GM12874 (cell line): Measurements from ENCODE around the gene PLD6.

ENCODE experiments used
- TF ChIP-seq, protein P1 (sequence below): IDR thresholded peaks from 2 replicates; pipeline ENCODE4 v1.5.1; 2011; ENCODE audit warnings: low read depth, mild to moderate bottlenecking, control low read depth, low read length, moderate library complexity; ENCODE audit not compliant: insufficient read depth

The PLD6 gene

DNA sequence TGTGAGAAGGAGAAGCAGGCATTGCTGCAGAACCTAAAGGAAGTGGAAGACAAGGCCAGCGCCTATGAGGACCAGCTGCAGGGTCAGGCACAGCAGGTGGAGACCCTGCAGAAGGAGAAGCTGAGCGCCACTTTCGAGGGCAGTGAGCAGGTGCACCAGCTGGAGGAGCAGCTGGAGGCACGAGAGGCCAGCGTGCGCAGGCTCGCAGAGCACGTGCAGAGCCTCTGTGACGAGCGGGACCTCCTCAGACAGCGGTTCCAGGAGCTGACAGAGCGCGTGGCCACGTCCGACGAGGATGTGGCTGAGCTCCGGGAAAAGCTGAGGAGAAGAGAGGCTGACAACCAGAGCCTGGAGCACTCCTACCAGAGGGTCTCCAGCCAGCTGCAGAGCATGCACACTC, 41.5 kb downstream of the PLD6 start:
- TF ChIP-seq, protein P1, sequence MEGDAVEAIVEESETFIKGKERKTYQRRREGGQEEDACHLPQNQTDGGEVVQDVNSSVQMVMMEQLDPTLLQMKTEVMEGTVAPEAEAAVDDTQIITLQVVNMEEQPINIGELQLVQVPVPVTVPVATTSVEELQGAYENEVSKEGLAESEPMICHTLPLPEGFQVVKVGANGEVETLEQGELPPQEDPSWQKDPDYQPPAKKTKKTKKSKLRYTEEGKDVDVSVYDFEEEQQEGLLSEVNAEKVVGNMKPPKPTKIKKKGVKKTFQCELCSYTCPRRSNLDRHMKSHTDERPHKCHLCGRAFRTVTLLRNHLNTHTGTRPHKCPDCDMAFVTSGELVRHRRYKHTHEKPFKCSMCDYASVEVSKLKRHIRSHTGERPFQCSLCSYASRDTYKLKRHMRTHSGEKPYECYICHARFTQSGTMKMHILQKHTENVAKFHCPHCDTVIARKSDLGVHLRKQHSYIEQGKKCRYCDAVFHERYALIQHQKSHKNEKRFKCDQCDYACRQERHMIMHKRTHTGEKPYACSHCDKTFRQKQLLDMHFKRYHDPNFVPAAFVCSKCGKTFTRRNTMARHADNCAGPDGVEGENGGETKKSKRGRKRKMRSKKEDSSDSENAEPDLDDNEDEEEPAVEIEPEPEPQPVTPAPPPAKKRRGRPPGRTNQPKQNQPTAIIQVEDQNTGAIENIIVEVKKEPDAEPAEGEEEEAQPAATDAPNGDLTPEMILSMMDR, result no peak

DNA sequence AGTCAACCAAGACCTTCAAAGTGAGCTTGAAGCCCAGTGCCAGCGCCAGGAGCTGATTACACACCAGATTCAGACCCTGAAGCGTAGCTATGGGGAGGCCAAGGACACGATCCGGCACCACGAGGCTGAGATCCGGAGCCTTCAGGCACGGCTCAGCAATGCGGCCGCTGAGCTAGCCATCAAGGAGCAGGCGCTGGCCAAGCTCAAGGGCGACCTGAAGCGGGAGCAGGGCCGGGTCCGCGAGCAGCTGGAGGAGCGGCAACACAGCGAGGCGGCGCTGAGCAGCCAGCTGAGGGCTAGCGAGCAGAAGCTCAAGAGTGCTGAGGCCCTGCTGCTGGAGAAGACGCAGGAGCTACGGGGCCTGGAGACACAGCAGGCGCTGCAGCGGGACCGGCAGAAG, 42.0 kb downstream of the PLD6 start:
- TF ChIP-seq, protein P1, result no peak

DNA sequence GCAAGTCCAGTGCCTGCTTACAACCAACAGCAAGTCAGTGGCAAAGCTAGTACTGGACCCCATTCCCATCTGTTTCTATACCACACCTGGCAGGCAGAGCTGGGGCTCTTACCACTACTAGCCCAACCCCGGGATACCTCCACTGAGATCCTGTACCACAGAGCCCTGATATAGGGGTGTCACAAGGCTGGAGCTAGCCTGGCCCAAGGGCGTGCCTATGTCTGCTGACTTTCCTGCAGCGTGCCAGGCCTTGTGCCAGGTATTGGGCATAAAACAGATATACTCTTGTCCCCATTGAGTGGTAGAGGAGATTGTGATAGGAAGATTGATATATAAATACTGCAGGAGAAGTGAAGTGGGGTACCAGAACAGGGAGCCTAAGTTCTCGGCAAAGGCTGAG, 44.4 kb downstream of the PLD6 start:
- TF ChIP-seq, protein P1, result no peak

DNA sequence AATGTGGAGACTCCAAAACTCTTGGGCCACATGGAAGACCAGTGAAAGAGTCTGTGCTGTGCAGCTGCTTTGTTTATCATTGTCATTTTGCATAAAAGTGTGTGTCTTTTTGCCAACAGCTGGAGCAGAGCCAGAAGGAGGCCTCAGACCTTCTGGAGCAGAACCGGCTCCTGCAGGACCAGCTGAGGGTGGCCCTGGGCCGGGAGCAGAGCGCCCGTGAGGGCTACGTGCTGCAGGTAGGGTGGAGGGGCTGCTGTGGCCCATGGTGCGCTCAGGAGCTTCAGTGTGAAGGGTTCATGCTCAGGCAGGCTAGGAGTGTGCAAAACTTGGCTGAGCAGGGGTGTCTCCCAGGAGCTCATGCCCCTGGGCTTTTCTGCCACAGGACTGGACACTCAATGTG, 45.0 kb downstream of the PLD6 start:
- TF ChIP-seq, protein P1, result no peak

DNA sequence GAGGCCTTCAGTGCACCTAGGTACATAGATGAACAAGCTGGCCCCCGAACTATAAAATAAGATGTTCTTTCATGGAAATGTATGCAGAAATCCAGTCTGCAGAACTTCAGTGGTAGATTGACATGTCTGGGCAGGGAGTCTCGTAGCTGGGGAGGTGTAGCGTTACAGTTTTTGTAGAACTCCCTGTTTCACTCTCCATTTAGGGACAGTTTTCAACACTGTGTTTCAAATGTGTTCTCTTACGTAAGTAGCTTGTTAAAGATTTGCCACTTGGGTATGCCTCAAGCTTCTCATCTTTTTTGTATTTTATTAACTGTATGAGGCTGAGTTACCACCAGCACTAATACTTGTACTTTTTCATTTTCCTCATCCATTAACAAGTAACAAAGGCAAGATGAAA, 46.6 kb downstream of the PLD6 start:
- TF ChIP-seq, protein P1, result no peak

DNA sequence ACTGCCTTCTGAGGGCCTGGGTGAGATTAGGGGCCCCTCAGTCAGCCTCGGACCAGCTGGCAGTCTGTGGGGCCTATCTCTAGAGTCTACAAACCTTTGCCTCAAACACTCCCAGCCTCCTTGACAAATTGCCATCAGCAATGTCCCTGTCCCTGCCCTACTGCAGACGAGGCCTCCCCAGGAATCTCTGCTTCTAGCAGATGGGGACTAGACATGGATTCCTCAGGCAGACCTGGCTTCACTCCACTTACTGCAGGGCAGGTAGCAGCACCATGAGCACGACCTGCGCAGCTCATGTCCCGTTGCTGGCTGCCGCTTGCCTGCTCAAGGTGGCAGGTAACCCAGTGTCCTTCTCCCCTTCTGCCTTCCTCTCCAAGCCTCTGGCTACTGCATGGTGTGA, 49.1 kb downstream of the PLD6 start:
- TF ChIP-seq, protein P1, result no peak

DNA sequence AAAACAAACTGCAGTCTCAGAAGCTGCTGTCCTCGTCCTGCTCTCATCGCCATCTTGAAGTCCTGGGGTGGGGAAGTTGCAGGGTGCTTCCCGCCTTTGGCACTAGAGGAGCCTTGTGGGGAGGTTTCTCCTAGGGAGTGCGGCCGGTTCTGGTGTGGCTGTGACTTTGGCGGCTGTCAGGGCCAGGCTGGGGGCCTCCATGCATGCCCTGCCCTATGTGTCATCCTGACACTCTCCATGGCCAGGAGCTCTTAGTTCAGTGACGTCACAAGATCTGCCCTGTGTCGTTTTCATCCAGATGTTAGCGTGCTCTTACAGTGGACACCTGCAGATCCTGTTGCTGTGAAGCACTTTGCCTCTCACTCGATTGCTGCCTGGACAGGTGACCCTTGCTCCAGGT, 49.6 kb downstream of the PLD6 start:
- TF ChIP-seq, protein P1, result no peak

DNA sequence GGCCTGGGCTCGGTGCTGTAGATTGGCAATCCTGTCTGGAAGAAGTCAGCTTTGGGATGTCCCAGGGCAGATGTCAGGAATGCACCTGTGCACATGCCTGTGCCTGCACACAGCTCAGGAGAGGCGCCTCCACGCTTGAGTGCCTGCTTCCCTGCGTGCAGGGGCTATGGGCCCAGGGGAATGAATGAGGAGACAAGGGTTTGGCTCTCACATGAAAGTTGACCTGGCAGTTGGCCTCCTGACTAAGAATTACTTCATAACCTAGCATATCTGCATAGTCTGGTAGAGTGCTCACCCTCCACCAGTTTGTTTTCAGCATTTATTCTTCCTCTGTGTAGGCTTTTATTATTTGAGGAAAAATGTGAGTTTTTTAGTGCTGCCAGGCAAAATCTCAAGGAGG, 50.0 kb downstream of the PLD6 start:
- TF ChIP-seq, protein P1, result no peak
